HEK293 (cell line): ENCODE data around the gene TEAD3.

ENCODE experiments used
- BCL11A ChIP-seq: fragments of 450-650 bp; formaldehyde crosslinking; IDR thresholded peaks from 2 replicates; pipeline ENCODE4 v1.5.1; 2016; ENCODE audit warnings: low read depth, missing biosample characterization, missing genetic modification characterization
- CTCF ChIP-seq: fragments of 450-650 bp; formaldehyde crosslinking; IDR thresholded peaks from 2 replicates; pipeline ENCODE4 v1.5.1; 2016; ENCODE audit warnings: missing biosample characterization, missing genetic modification characterization
- KLF7 ChIP-seq: fragments of 450-650 bp; formaldehyde crosslinking; IDR thresholded peaks from 2 replicates; pipeline ENCODE4 v1.5.1; 2016; ENCODE audit warnings: missing biosample characterization, missing genetic modification characterization, borderline replicate concordance
- PBX3 ChIP-seq: sonication (generic); formaldehyde crosslinking; IDR thresholded peaks from 2 replicates; pipeline ENCODE4 v1.8.1; 2022; ENCODE audit warnings: mild to moderate bottlenecking, moderate library complexity, missing genetic modification reagents
- PRDM10 ChIP-seq: fragments of 450-650 bp; formaldehyde crosslinking; IDR thresholded peaks from 2 replicates; pipeline ENCODE4 v1.5.1; 2016; ENCODE audit warnings: missing biosample characterization, missing genetic modification characterization
- REST ChIP-seq: fragments of 450-650 bp; formaldehyde crosslinking; IDR thresholded peaks from 2 replicates; pipeline ENCODE4 v1.5.1; 2016; ENCODE audit warnings: missing biosample characterization, missing genetic modification characterization
- ZFP37 ChIP-seq: fragments of 450-650 bp; formaldehyde crosslinking; IDR thresholded peaks from 2 replicates; pipeline ENCODE4 v1.5.1; 2016; ENCODE audit warnings: missing biosample characterization, missing genetic modification characterization
- ZNF133 ChIP-seq: fragments of 450-650 bp; formaldehyde crosslinking; IDR thresholded peaks from 2 replicates; pipeline ENCODE4 v1.5.1; 2016; ENCODE audit warnings: missing biosample characterization, missing genetic modification characterization
- ZNF239 ChIP-seq: fragments of 450-650 bp; formaldehyde crosslinking; IDR thresholded peaks from 2 replicates; pipeline ENCODE4 v1.5.1; 2016; ENCODE audit warnings: missing biosample characterization, missing genetic modification characterization
- ZNF302 ChIP-seq: fragments of 450-650 bp; formaldehyde crosslinking; IDR thresholded peaks from 2 replicates; pipeline ENCODE4 v1.5.1; 2016; ENCODE audit warnings: missing biosample characterization, missing genetic modification characterization, low read depth
- ZSCAN5A ChIP-seq: fragments of 450-650 bp; formaldehyde crosslinking; IDR thresholded peaks from 2 replicates; pipeline ENCODE4 v1.5.1; 2016; ENCODE audit warnings: missing biosample characterization, missing genetic modification characterization

- TF ChIP-seq CTCF (tag by site-specific recombination) (no peak), ZSCAN5A (no peak), KLF7 (tag by site-specific recombination) (no peak), PRDM10 (tag by site-specific recombination) (no peak), ZNF239 (tag by site-specific recombination) (no peak), BCL11A (no peak), PBX3 (CRISPR knock-in tag) (no peak), ZNF302 (tag by site-specific recombination) (no peak), REST (tag by site-specific recombination) (no peak), ZFP37 (tag by site-specific recombination) (no peak), ZNF133 (no peak)
These were observed 3.4 kb downstream of the TEAD3 start for GRCh38 chr6:35493307-35493983.
